ENCODE measurements around the gene COL20A1.
A peak's percentile ranks its signal among the peaks of the same experiment; 100 is the strongest.

The COL20A1 gene

GRCh38 chr20:63351811-63352591 lies 59.0 kb downstream of the COL20A1 start:
- DNase-seq = peak; percentile 21 to 73 (median 54)

GRCh38 chr20:63352811-63353221 lies 59.8 kb downstream of the COL20A1 start:
- DNase-seq = no peak

- no peak for DNase-seq
These were observed 61.8 kb downstream of the COL20A1 start for GRCh38 chr20:63354636-63355350.

- DNase-seq = no peak
These were observed 62.9 kb downstream of the COL20A1 start for GRCh38 chr20:63355781-63356295.

- no peak for DNase-seq
These were observed 63.5 kb downstream of the COL20A1 start for GRCh38 chr20:63356511-63356910.

GRCh38 chr20:63356931-63357879 lies 64.2 kb downstream of the COL20A1 start:
- DNase-seq = no peak

GRCh38 chr20:63357921-63358905 lies 65.2 kb downstream of the COL20A1 start:
- DNase-seq = peak in 2 of 3 experiments; percentile 65 to 83

GRCh38 chr20:63359164-63359934 lies 66.4 kb downstream of the COL20A1 start:
- no peak for DNase-seq

GRCh38 chr20:63359937-63360849 lies 67.2 kb downstream of the COL20A1 start:
- DNase-seq = no peak

GRCh38 chr20:63360850-63361518 lies 68.0 kb downstream of the COL20A1 start, which contains the start of gene CHRNA4:
Gene CHRNA4 (minus strand): TSS chr20:63361349. CDS start chr20:63361165, 184 bp downstream.
- peak; percentile 17 to 60 (median 53) for DNase-seq

- DNase-seq = peak in 2 of 3 experiments; percentile 74 to 84
These were observed 68.8 kb downstream of the COL20A1 start for GRCh38 chr20:63361519-63362435.

- DNase-seq = peak in 1 of 3 experiments; percentile 50
These were observed 69.5 kb downstream of the COL20A1 start for GRCh38 chr20:63362436-63363009.

GRCh38 chr20:63363013-63363957 lies 70.3 kb downstream of the COL20A1 start:
- DNase-seq = no peak

- peak in 2 of 3 experiments; percentile 21 to 59 for DNase-seq
These were observed 71.1 kb downstream of the COL20A1 start for GRCh38 chr20:63363981-63364561.

- DNase-seq = peak in 2 of 3 experiments; percentile 25 to 37
These were observed 72.0 kb downstream of the COL20A1 start for GRCh38 chr20:63364801-63365585.
